Measurements from ENCODE around the gene CCDC192.
"Not testable (repeated sequence)": the region's sequence is repeated elsewhere in the genome, so short reads cannot be mapped to it uniquely, and the experiment has no call there.

The CCDC192 gene, protein sequence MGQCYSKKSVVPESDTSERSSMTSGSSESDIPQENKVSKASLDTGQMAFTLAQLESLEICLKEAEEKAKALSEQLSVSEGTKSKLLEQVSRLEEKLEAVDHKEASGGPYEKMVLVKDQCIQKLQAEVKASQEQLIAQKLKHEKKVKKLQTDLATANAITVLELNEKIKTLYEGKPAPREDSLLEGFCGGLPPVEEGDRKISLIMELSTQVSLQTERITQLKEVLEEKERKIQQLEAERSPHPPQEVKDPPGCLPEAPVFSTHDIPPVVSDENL

GRCh38 chr5:127702926-127703561, at the start of gene CCDC192:
Gene CCDC192, plus strand, starts transcription at chr5:127703391. Its CDS starts 55 bp downstream, at chr5:127703446.
- DNase-seq (ENCODE audit: low read depth in 2 of 2) = no peak

DNA sequence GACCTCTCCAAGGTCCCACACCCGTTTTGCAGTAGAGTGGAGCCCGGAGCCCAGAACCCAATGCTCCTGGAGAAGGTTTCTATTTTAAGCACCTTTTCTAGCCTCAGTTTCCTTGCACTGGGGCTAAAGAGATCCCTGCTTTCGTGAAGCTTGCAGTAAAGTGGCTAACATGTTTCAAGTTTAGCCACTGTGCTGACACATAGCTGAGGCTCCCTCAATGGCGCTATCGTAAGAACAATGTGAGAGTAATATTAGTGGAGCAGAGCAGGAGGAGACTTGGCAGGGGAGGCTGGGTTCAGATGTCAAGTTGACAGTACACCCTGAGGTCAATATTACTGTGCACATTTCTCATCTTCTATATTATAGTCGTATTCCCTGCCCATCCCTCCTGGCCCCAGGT, 46.4 kb upstream of the CCDC192 start:
- no peak for DNase-seq (ENCODE audit: low read depth in 2 of 2)

GRCh38 chr5:127660047-127660733, 43.0 kb upstream of the CCDC192 start:
- DNase-seq (ENCODE audit: low read depth in 2 of 2) = no peak

DNA sequence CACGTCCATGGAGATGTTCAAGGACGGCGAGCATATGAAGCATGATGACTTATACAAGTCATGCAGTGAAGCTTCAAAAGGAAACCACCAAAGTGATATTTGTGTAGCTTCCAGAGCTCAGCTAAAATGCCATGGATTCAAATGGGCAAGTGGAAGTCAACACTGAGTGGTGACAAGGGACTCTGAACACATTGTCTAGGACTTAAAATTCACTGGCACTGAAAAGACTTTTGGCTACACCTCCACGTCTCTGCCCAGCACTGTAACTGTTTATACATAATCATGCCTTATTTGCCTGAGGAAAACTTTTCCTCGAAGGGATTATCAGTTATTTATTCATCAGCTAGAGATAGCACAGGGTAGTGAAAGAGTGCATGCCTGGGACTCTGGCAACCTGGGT, 39.1 kb upstream of the CCDC192 start:
- DNase-seq (ENCODE audit: low read depth in 2 of 2) = no peak

GRCh38 chr5:127665641-127666040, 37.5 kb upstream of the CCDC192 start:
- no peak for DNase-seq (ENCODE audit: low read depth in 2 of 2)

GRCh38 chr5:127666043-127666716, 37.0 kb upstream of the CCDC192 start:
- DNase-seq (ENCODE audit: low read depth in 2 of 2) = no peak

DNA sequence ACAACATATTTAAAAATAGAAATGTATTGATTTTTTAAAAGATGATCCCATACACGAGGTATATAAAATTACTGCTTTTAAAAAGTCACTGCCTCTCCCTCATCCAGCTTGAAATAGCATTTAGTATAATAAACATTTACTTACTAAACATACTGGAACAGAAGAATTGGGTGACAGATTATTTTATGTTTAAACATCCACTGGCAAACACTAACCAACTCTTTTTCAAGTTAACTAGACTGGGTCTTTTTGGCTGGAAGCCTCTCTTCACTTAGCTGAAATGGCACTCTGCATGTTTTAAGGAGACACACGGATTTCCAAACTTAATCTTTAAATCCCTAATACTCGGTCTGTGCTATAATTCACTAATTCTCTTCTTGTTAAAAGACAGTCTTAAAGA, 35.3 kb upstream of the CCDC192 start:
- no peak for DNase-seq (ENCODE audit: low read depth in 2 of 2)

- no peak for DNase-seq (ENCODE audit: low read depth in 2 of 2)
Observed at GRCh38 chr5:127671218-127671617, 32.0 kb upstream of the CCDC192 start.

DNA sequence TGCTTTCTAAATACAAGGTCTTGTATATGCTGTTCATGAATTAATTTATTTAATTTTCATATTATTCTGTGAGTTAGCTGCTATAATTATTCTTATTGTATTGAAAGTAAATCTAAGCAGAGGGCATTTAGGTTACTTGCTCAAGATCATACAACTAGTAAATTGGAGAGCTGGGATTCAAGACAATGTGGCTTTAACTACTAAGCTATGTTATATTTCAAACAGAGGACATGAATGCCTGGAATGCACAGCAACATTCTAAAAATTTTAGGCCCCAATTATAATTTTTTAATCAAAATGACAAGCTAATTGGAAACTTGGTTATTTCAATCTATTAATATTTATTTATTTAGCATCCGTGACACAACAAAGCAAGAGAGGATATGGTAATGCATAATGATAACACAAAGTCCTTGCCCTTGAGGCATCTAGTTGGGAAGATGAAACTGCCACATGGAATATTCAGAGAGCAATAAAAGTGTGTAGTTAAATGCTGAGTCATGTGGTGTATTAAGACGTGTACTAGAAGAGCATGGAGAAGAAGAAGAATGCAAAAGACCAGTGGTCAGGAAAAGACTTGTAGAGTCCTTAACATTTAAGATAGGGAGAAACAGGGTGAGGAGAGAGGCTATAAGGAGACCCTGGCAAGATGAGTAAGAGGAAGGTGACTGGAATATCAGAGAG, 29.9 kb upstream of the CCDC192 start:
- DNase-seq (ENCODE audit: low read depth in 2 of 2) = no peak

DNA sequence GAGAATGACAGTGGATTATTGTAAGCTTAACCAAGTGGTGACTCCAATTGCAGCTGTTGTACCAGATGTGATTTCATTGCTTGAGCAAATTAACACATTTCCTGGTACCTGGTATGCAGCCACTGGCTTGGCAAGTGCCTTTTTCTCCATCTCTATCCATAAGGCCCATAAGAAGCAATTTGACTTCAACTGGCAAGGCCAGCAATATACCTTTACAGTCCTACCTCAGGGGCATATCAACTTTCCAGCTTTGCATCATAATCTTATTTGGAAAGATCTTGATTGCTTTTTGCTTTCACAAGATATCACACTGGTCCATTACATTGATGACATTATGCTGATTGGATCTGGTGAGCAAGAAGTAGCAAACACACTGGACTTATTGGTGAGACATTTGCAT, 26.2 kb upstream of the CCDC192 start:
- DNase-seq (ENCODE audit: low read depth in 2 of 2) = not testable (repeated sequence)

GRCh38 chr5:127679691-127680330, 23.4 kb upstream of the CCDC192 start:
- not testable (repeated sequence) for DNase-seq (ENCODE audit: low read depth in 2 of 2)

- no peak for DNase-seq (ENCODE audit: low read depth in 2 of 2)
Observed at GRCh38 chr5:127680595-127680994, 22.6 kb upstream of the CCDC192 start.

DNA sequence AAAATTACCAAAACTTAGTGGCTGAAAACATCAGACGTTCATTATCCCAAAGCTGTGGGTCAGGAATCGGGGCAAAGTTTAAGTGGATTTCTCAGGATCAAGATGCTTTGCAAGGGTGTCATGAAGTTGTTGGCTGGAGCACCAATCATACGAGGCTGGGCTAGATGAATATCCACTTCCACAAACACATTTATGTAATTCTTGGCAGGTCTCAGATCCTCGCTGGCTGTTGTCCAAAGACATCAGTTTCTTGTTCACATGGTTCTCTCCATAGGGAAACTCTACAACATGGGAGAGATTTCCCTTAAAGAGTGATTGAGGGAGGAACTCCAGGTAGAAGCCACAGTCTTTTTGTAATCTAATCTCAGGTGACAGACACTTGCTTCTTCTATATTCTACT, 20.2 kb upstream of the CCDC192 start:
- DNase-seq (ENCODE audit: low read depth in 2 of 2) = no peak

GRCh38 chr5:127684726-127685467, 18.3 kb upstream of the CCDC192 start:
- no peak for DNase-seq (ENCODE audit: low read depth in 2 of 2)

DNA sequence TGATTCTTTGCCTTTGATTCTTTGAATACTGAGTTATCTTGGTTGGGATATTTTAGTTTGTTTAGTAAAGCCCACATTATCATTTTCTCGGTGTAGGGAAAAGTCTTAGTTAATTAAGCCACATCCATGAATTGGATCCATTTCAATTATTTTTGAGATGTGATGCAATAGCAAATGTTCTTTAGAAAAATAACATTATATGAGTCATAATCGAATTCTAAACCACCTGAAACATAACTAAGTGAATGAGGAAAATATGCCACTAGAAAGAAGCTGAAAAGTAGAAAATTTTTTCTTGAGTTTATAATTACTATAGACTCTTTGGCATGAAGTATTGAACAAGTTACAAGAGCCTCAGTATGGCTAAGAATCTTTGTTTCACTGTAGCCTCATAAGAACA, 17.5 kb upstream of the CCDC192 start:
- no peak for DNase-seq (ENCODE audit: low read depth in 2 of 2)

- DNase-seq (ENCODE audit: low read depth in 2 of 2) = no peak
Observed at GRCh38 chr5:127686424-127686823, 16.8 kb upstream of the CCDC192 start.

DNA sequence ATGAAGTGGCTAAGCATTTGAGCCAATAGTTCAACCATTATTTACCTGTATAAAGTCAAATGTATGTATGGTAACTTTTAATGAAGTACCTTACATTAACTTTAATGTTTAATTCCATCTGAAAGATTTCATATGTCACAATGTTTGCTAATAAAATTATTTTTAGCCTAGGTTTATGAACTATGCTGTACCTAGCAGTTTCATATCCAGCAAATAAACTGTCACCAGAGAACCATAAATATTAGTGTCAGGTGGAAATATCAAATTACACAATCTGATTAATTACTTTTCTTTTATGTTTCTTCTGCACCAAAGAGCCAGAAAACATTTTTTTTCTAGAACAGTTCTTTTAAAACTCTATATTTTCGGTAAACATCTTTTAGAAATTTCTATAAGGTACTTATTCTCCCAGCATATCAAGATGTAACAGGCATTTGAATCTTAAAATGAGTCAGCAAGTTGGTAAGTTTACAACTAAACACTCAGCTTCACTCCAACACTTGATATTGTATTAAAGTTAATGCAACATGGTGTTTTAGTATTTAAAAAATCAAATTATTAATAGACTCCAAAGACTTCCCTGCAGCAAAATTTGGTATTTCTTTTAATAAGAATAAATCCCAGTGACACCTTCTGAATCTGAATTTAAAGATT, 8.5 kb upstream of the CCDC192 start:
- DNase-seq (ENCODE audit: low read depth in 2 of 2) = no peak

DNA sequence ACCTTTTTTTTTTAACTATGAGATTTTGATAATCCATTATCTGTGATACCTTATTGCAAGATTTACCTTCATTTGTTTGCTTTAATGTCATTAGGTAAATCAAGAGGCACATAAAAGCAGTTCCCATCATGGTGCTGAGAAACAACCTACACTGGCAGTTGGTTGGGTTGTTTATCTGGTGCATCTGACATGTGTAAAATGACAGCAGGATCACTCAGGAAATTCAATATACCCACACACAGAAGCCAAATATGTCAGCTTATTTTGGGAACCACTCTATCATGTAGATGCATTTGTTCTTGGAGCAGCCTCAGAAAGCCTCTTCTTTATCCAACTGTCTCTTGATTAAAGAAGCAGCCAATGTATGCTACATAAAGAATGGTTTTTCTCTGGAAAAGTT, 7.8 kb upstream of the CCDC192 start:
- DNase-seq (ENCODE audit: low read depth in 2 of 2) = no peak

DNA sequence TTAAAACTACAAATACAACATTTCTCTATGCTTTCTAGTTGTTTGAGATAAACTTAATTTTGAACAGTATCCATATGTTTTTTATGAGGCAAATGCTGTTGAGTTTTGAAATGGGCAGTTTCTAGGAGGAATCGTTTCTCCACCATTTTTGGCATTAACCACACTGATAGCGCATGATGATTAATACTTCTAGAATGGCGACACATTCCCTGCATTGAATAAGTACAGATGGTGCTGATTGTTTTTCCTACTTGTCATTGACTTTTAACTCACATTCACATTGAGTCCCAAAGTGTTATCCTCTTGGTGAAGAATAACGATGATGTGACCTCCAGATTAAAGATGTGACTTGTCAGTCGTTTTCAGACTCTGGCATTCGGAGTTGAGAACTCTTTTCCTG, 6.5 kb upstream of the CCDC192 start:
- DNase-seq (ENCODE audit: low read depth in 2 of 2) = no peak

Measured in stimulated activated CD4-positive, alpha-beta T cell treated with anti-CD3 and anti-CD28 coated beads, Interleukin-4, amount 100 ng/mL, for 48 hours (primary cell).